MM.1S (cell line): Measurements from ENCODE around the gene B4GALT3.
A peak's percentile ranks its signal among the peaks of the same experiment; 100 is the strongest.

Experiments used
- DNase-seq: peaks from one replicate; pipeline ENCODE4 v3.0.0-alpha.2; 2015
- H2AFZ ChIP-seq: fragments of 300-600 bp; sonication (generic); 2 replicates; pipeline ENCODE4 v1.6.0; 2016; ENCODE audit warnings: antibody characterized with exemption, low read length
- H3F3A ChIP-seq: fragments of 300-600 bp; sonication (generic); 2 replicates; pipeline ENCODE4 v1.6.1; 2016; ENCODE audit warnings: mild to moderate bottlenecking, antibody characterized with exemption, low read length, moderate library complexity, mixed read lengths; ENCODE audit not compliant: insufficient read depth
- H3K27ac ChIP-seq: fragments of 300-600 bp; sonication (generic); 2 replicates; pipeline ENCODE4 v1.5.1; 2016; ENCODE audit warnings: mild to moderate bottlenecking, low read length
- H3K27me3 ChIP-seq: fragments of 300-600 bp; sonication (generic); replicated peaks from 2 replicates; pipeline ENCODE4 v1.6.0; 2016; ENCODE audit warnings: low read length; ENCODE audit not compliant: insufficient read depth
- H3K36me3 ChIP-seq: fragments of 300-600 bp; sonication (generic); replicated peaks from 2 replicates; pipeline ENCODE4 v1.6.1; 2016; ENCODE audit warnings: mild to moderate bottlenecking, low read length, mixed read lengths; ENCODE audit not compliant: insufficient read depth
- H3K4me1 ChIP-seq: fragments of 300-600 bp; sonication (generic); 2 replicates; pipeline ENCODE4 v1.6.1; 2016; ENCODE audit warnings: low read length, mixed read lengths
- H3K4me2 ChIP-seq: fragments of 300-600 bp; sonication (generic); 2 replicates; pipeline ENCODE4 v1.6.0; 2016; ENCODE audit warnings: low read depth, low read length
- H3K4me3 ChIP-seq: fragments of 300-600 bp; sonication (generic); 2 replicates; pipeline ENCODE4 v1.5.1; 2016; ENCODE audit warnings: low read length, mixed read lengths
- H3K79me2 ChIP-seq: fragments of 300-600 bp; sonication (generic); 2 replicates; pipeline ENCODE4 v1.6.1; 2016; ENCODE audit warnings: mixed run types, low read length, mixed read lengths
- H3K9ac ChIP-seq: fragments of 300-600 bp; sonication (generic); 2 replicates; pipeline ENCODE4 v1.6.1; 2016; ENCODE audit warnings: low read length, mixed read lengths
- H3K9me2 ChIP-seq: fragments of 300-600 bp; sonication (generic); replicated peaks from 2 replicates; pipeline ENCODE4 v1.6.1; 2016; ENCODE audit warnings: mild to moderate bottlenecking, low read length, mixed read lengths; ENCODE audit not compliant: insufficient read depth
- H3K9me3 ChIP-seq: fragments of 300-600 bp; sonication (generic); replicated peaks from 2 replicates; pipeline ENCODE4 v1.6.1; 2016; ENCODE audit warnings: mild to moderate bottlenecking, low read length, mixed read lengths; ENCODE audit not compliant: insufficient read depth
- H4K20me1 ChIP-seq: fragments of 300-600 bp; sonication (generic); 2 replicates; pipeline ENCODE4 v1.6.1; 2016; ENCODE audit warnings: mild to moderate bottlenecking, low read length, moderate library complexity, mixed read lengths; ENCODE audit not compliant: insufficient read depth
- CTCF ChIP-seq: fragments of 300-600 bp; sonication (generic); IDR thresholded peaks from 2 replicates; pipeline ENCODE4 v1.5.1; 2016; ENCODE audit warnings: antibody characterized with exemption, low read length, mixed read lengths
- EZH2 ChIP-seq: fragments of 300-600 bp; sonication (generic); optimal IDR thresholded peaks from 2 replicates; pipeline ENCODE3; 2017; ENCODE audit warnings: low read depth, mild to moderate bottlenecking, antibody characterized with exemption, low read length, mixed read lengths
- EZH2phosphoT487 ChIP-seq: fragments of 300-600 bp; sonication (generic); IDR thresholded peaks from 2 replicates; pipeline ENCODE4 v1.6.1; 2018; ENCODE audit warnings: antibody characterized with exemption, low read length

The B4GALT3 gene

GRCh38 chr1:161179698-161180097 is 2.4 kb upstream of the B4GALT3 start:
- Histone ChIP-seq H3K9ac (no peak overlapping the region), H3K79me2 (peaks cover 27% of the 10 kb centered on the region), H3K4me2 (no peak overlapping the region), H3K9me2 (no peaks in the 10 kb centered on the region), H3K27ac (no peak overlapping the region), H2AFZ (no peak overlapping the region), H3K9me3 (no peaks in the 10 kb centered on the region), H3K27me3 (no peaks in the 10 kb centered on the region), H3K4me3 (no peak overlapping the region), H3F3A (peaks cover 48% of the 10 kb centered on the region), H3K4me1 (peaks cover 59% of the 10 kb centered on the region), H3K36me3 (peaks cover 6% of the 10 kb centered on the region; the same call in 1 of the 2 replicates), H4K20me1 (no peaks in the 10 kb centered on the region)
- no peak for TF ChIP-seq CTCF
- no peak for TF ChIP-seq EZH2phosphoT487
- no peak for TF ChIP-seq EZH2
- DNase-seq, result no peak

- Histone ChIP-seq H3K4me2 (peak overlapping the region; percentile 97), H3K27ac (peak overlapping the region; percentile 91; the same call in 1 of the 2 replicates), H3F3A (peaks cover 38% of the 10 kb centered on the region), H3K27me3 (no peaks in the 10 kb centered on the region), H3K4me3 (peak overlapping the region; percentile 88), H2AFZ (peak overlapping the region; percentile 46), H3K36me3 (peaks cover 19% of the 10 kb centered on the region; the same call in 1 of the 2 replicates), H3K4me1 (peaks cover 58% of the 10 kb centered on the region), H3K9me2 (no peaks in the 10 kb centered on the region), H4K20me1 (0 out of 2 replicates have a peak, but pooled peaks cover 5% of the 10 kb centered on the region), H3K79me2 (peaks cover 45% of the 10 kb centered on the region), H3K9ac (peak overlapping the region; percentile 87), H3K9me3 (no peaks in the 10 kb centered on the region)
- no peak for TF ChIP-seq CTCF
- TF ChIP-seq EZH2, result no peak
- TF ChIP-seq EZH2phosphoT487, result no peak
- no peak for DNase-seq
These were observed 583 bp upstream of the B4GALT3 start for GRCh38 chr1:161177936-161178244.

GRCh38 chr1:161176468-161177111 is 717 bp downstream of the B4GALT3 start:
- peaks cover 58% of the 10 kb centered on the region for H3K79me2 ChIP-seq
- H3K27ac ChIP-seq, result peak overlapping the region; percentile 91
- peak overlapping the region; percentile 87 for H3K9ac ChIP-seq
- H3K4me2 ChIP-seq, result peak overlapping the region; percentile 97
- 0 out of 2 replicates have a peak, but pooled peaks cover 6% of the 10 kb centered on the region for H4K20me1 ChIP-seq
- no peak for DNase-seq
- no peaks in the 10 kb centered on the region for H3K9me2 ChIP-seq
- H3K36me3 ChIP-seq, result peaks cover 31% of the 10 kb centered on the region
- no peaks in the 10 kb centered on the region for H3K9me3 ChIP-seq
- H3K4me1 ChIP-seq, result peaks cover 49% of the 10 kb centered on the region
- H3F3A ChIP-seq, result peaks cover 37% of the 10 kb centered on the region
- no peaks in the 10 kb centered on the region for H3K27me3 ChIP-seq
- TF ChIP-seq EZH2phosphoT487 (no peak), CTCF (no peak), EZH2 (no peak)
- H2AFZ ChIP-seq, result peak overlapping the region; percentile 46
- peak overlapping the region; percentile 88 for H3K4me3 ChIP-seq
